Epithelial cell of prostate (primary cell): ENCODE results near the gene UBAC2.

Experiments
- DNase-seq: peaks from one replicate; pipeline ENCODE4 v3.0.0-alpha.2; 2011; ENCODE audit warnings: low read depth, low spot score
- H3K27ac ChIP-seq: fragments of 450-650 bp; 2 replicates; pipeline ENCODE4 v1.5.1; 2017; ENCODE audit warnings: mild to moderate bottlenecking

Gene UBAC2

DNA sequence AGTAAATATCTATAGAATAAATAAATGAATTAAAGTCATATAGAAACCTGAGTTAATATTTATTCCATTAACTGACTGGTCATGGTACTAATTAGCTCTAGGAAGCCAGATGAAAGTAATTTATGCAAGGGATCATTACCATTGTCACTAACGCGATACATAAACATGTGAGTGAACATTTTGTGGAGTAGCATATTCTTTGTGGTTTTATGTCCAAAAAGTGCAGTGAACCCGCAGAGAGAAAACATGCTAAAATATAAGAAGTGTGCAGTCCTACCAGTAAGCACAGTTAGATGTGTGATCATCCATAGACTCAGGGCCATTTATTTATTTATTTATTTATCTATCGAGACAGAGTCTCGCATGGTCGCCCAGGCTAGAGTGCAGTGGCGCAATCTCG lies 104.9 kb downstream of the UBAC2 start:
- DNase-seq, result no peak
- H3K27ac ChIP-seq, result no peak overlapping the region

GRCh38 chr13:99307247-99307646 lies 106.6 kb downstream of the UBAC2 start, which contains the start of gene GPR183:
Gene GPR183, minus strand, starts transcription at chr13:99307399. Its CDS starts 11,254 bp downstream, at chr13:99296145.
- peak within 1 kb of the TSS; percentile 54 for H3K27ac ChIP-seq
- DNase-seq, result no peak

- peak; percentile 83 for DNase-seq
- H3K27ac ChIP-seq, result peak overlapping the region; percentile 54
Observed at GRCh38 chr13:99307648-99308339, 107.1 kb downstream of the UBAC2 start.

DNA sequence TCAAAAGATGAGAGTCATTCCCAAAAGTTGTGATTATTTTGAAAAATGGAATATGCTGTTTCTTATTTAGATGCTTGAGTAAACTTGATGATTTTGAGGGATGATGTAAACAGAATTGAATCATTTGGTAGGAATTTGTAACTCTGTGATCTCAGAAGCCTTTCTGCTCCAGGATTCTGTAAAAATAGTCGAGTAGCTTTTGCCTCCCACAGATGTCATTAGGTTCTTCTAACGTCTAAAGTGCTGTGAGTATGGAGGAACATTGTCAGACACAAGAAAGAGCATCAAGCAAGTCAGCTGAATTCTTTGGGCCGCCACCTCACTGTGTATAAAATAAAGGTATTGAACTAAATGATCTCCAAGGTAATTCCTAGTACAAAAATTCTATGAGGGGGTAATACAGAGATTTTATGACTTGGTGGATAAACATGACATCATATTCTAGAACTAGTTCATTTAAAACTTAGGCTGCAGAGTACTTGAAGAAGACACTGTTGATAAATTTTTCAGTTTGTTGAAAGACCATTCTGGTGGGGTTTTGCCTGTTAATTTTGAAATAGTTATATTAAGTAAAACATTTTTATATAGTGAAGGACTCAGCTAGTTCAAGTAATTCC lies 107.9 kb downstream of the UBAC2 start:
- H3K27ac ChIP-seq, result peak overlapping the region; percentile 54
- DNase-seq, result no peak

DNA sequence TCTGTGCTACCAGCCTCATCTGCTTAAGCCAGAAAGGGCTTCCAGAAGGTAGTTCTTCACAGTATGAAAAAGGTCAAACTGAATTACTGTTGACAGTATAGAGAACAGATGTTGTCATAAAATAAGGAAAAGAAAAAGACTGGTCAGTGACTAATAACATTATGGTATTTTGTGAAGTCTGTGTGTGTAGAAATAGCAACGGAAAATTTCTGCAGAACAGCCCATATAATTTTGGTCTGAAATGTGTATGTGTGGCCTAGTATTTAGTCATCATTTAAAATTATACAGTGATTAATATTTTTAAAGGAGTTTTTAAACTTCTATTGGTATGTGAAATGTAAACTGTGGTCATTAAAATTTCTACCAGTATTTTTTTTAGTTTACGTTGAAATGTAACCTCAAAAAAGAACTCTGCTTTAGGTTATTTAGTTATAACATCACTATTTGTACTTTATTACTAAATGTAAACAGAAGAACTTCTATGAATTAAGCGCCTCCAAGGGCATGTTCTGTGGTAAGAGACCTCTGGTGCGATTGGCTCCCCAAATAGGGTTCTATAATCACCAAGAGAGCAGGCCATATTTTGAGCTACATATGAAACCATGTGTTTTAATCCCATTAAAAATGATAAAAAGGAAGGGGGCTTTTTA lies 109.9 kb downstream of the UBAC2 start:
- no peak overlapping the region for H3K27ac ChIP-seq
- no peak for DNase-seq

DNA sequence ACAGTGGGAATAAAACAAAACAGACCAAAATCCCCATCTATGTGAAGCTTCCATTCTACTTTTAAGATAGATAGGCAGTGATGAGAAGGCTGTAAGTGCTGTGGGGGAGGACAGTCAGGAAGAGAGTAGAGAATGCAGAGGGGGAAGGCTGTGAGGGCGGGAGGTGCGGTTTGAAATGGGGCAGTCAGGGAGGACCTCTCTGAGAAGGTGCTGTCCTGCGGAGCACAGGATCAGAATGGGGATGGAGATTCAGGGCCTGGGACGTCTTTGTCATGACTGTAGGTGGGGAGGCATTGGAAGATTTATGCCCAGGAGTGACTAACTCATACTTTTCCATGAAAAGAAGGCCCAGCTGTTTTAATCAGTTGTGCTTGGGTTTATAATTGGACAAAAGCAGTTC lies 110.5 kb downstream of the UBAC2 start:
- no peak for DNase-seq

GRCh38 chr13:99311748-99312492 lies 111.3 kb downstream of the UBAC2 start:
- no peak overlapping the region for H3K27ac ChIP-seq
- DNase-seq, result no peak

More for the DNA sequence above, 110.5 kb downstream of the UBAC2 start:
- no peak overlapping the region for H3K27ac ChIP-seq

- H3K27ac ChIP-seq, result no peak overlapping the region
- DNase-seq, result no peak
Observed at GRCh38 chr13:99312493-99312883, 111.8 kb downstream of the UBAC2 start.

- no peak overlapping the region for H3K27ac ChIP-seq
- DNase-seq, result no peak
Observed at GRCh38 chr13:99313501-99313900, 112.8 kb downstream of the UBAC2 start.

- no peak overlapping the region for H3K27ac ChIP-seq
- no peak for DNase-seq
Observed at GRCh38 chr13:99313941-99314340, 113.3 kb downstream of the UBAC2 start.

DNA sequence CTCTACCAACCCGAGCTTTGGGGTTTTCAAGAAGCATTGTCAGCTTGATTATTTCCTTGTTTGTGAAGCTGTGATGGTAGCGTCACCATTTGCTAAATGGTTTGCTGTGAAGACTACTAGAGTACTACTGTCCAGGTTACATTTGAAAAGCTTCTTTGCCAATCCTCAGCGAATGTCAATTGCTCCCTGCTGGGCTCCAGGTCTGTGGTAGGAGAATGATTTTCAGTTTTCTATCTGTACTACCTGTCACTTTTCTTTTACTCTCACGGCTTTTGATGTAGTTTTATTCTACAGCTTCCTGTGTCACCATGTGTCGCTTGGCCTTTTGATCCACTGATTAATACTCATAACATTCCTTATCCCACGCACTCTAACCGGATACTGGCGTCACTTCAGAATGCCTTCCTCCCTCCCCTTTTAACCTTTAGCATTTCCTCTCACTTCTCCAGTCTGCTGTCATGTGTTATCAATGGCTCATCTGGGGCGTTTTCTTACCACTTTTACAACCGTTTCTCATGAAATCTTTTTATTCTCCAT lies 114.1 kb downstream of the UBAC2 start:
- H3K27ac ChIP-seq, result no peak overlapping the region
- DNase-seq, result no peak

DNA sequence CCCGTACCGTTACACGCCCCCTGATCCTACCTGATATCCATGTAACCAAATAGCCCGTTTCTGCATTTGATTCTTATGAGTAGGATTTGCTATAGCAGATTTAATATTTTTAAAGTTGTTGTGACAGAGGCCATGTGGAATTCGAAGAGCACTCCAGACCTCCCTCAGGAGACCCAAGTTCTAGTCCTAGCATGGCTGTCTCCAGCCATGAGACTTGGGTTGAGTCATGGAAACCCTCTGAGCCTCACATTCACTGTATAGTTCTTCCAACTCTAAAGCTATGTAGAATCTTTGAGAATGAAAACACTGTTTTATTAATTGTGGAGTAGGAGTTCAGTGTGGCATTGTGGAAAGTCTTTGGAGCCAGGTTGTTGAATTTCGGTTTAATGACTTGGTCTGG lies 114.5 kb downstream of the UBAC2 start:
- no peak for DNase-seq
- H3K27ac ChIP-seq, result no peak overlapping the region

GRCh38 chr13:99316224-99316623 lies 115.6 kb downstream of the UBAC2 start:
- no peak overlapping the region for H3K27ac ChIP-seq
- DNase-seq, result no peak

- H3K27ac ChIP-seq, result no peak overlapping the region
- no peak for DNase-seq
Observed at GRCh38 chr13:99316657-99317256, 116.1 kb downstream of the UBAC2 start.

- no peak overlapping the region for H3K27ac ChIP-seq
- no peak for DNase-seq
Observed at GRCh38 chr13:99320693-99321481, 120.2 kb downstream of the UBAC2 start.

DNA sequence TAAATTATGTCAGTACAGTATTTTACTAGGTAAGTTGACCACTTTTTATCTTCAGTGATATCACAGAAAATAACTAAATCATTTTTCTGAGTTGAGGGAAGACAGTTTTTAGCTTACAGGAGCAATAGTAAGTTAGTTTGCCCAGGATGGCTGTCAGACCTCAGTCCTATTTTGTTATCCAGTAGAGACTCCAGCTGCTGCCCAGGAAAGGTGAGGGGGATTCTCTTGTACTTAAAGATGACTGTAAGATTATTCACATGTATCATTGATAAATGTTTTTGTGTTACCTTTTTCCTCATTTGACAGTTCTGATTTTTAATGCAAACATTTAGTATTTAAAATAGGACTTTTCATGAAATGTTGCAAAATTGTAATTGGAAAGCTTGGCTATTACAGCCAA lies 121.1 kb downstream of the UBAC2 start:
- H3K27ac ChIP-seq, result no peak overlapping the region
- DNase-seq, result no peak

DNA sequence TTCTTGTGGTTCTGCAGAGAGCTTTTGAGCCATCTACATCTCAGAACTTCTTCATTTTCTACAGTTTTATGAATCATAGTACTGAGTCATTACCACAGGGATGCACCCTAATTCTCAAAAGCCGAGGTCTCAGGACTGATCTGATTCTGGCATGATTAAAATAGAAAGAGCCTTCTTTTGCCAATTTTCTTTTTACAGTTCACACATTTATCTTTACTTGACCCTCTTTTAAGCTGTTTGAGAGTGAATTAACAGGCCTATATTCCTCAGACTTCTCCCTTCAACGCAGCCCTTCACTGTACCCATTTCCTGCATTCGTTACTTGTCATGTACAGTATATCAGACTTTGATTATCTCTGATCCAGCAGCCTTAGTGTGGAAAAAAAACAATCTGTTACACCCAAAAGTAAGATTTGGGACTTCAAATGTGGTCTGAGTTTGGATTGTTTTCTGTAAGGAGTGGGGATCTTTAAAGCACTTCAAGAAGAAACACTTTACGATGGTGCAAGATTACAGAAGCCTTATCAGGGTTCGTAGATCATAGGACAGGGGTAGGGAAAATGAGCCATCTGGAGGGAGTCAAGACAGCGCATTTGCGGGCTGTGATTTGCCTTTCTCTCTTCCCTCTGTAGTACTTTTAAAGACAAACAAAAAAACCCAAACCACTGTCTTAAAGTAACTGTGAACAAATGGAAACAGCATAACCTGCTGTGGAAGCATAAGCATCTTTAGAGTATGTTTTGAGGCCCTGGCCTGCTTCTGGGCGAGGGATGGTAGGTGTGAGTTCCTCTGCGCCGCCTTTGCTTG lies 121.8 kb downstream of the UBAC2 start:
- no peak overlapping the region for H3K27ac ChIP-seq

DNA sequence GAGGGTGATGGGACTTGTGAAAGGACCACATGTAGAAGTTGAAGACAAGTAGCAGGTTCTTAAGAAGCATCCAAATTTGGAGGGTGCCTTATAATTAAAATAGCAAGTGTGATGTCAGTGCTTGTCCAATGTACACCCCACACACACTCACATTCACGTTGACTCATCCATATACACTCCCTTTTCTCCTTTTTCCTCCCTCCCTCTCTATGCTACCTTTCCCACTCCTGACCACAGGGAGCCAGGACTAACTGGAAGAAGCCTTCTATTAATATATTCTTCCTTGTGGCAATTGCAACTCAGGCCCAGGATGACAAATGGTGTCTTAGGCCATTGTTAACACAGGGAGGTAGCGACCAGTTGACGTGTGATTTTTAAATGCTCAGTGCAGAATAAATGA lies 122.8 kb downstream of the UBAC2 start:
- no peak for DNase-seq
- no peak overlapping the region for H3K27ac ChIP-seq

More for the DNA sequence above, 121.8 kb downstream of the UBAC2 start:
- DNase-seq, result no peak

- no peak overlapping the region for H3K27ac ChIP-seq
- DNase-seq, result no peak
Observed at GRCh38 chr13:99326012-99326411, 125.4 kb downstream of the UBAC2 start.
